HCT116 (cell line): ENCODE measurements around the gene MCC. TPM values are rescaled to one million over a fixed set of nuclear protein-coding genes. Genes with fewer than 3 reads are reported as not detected.

Experiments
- ATAC-seq: fragments of 200-7000 bp; cut with Tn5 transposase; 2 replicates; pipeline ENCODE4 v1.9.1; 2020; ENCODE audit warnings: mild to moderate bottlenecking, moderate library complexity
- BruUV-seq: library from RNA; stranded (reverse); fragments of 400-500 nt; replicated peaks from 2 replicates; lab custom pipeline; 2021; lab: Mats Ljungman, UMichigan
- CTCF ChIA-PET: fragments of 300-600 bp; sonication (Branson Sonifier 250); formaldehyde crosslinking; loops from one replicate; lab custom pipeline; 2021; ENCODE audit warnings: antibody characterized with exemption; lab: Charles Lee
- POLR2A ChIA-PET: fragments of 300-600, 350-600 bp; sonication (Branson Sonifier 250); formaldehyde crosslinking; loops from one replicate; lab custom pipeline; 2021; ENCODE audit warnings: antibody characterized with exemption; lab: Charles Lee
- RAD21 ChIA-PET, 2 experiments: fragments of 300-600 bp; sonication (Branson Sonifier 250); formaldehyde crosslinking; loops; one replicate each; lab custom pipeline; 2023; ENCODE audit warnings: low total read pairs in 2 of 2; ENCODE audit not compliant: uncharacterized antibody in 2 of 2, unreplicated experiment in 2 of 2, low non-redundant PET in 1 of 2; lab: Charles Lee
- DNase-seq: peaks from one replicate; pipeline ENCODE4 v3.0.0-alpha.2; 2010; ENCODE audit warnings: low read depth, low spot score
- H2AFZ ChIP-seq: fragments of 200-600 bp; shearing (Covaris generic), sonication (generic); 2 replicates; pipeline ENCODE4 v1.6.1; 2017; ENCODE audit warnings: low read depth, mixed run types, mixed read lengths, antibody characterized with exemption, low read length; ENCODE audit not compliant: poor library complexity, severe bottlenecking
- H3K27ac ChIP-seq: 2 replicates; pipeline ENCODE4 v1.5.1; 2012; ENCODE audit warnings: low read depth, low read length
- H3K27me3 ChIP-seq: fragments of 200-600 bp; sonication (generic); 2 replicates; pipeline ENCODE4 v1.6.1; 2016; ENCODE audit warnings: mixed run types, low read length, mixed read lengths; ENCODE audit not compliant: insufficient read depth
- H3K36me3 ChIP-seq, 2 experiments: fragments of 200-500 bp in 1 of 2; fragments of 200-600 bp in 1 of 2; sonication (Bioruptor generic) in 1 of 2; sonication (generic) in 1 of 2; 2 replicates each; pipeline versions ENCODE4 v1.5.1 to v1.6.1; 2014 to 2016; ENCODE audit warnings: low read length in 2 of 2, inconsistent platforms in 1 of 2, mixed read lengths in 1 of 2, mixed run types in 1 of 2; ENCODE audit not compliant: insufficient read depth in 2 of 2, control insufficient read depth in 1 of 2
- H3K4me1 ChIP-seq, 2 experiments: fragments of 200-600 bp in 1 of 2; sonication (generic) in 1 of 2; 2 replicates each; pipeline versions ENCODE4 v1.5.1 to v1.6.1; 2012 to 2017; ENCODE audit warnings: low read length in 2 of 2, inconsistent platforms in 1 of 2, mild to moderate bottlenecking in 1 of 2, mixed read lengths in 1 of 2, mixed run types in 1 of 2, moderate library complexity in 1 of 2; ENCODE audit not compliant: insufficient read depth in 2 of 2, control insufficient read depth in 1 of 2
- H3K4me2 ChIP-seq: fragments of 200-600 bp; sonication (generic); 2 replicates; pipeline ENCODE4 v1.6.1; 2017; ENCODE audit warnings: mixed run types, low read length, mixed read lengths
- H3K4me3 ChIP-seq, 2 experiments: fragments of 200-600 bp in 1 of 2; sonication (generic) in 1 of 2; replicated peaks in 1 of 2; 2 replicates each; pipeline ENCODE4 v1.5.1; 2011 to 2016; ENCODE audit warnings: low read length in 2 of 2, control low read depth in 1 of 2, low read depth in 1 of 2, mild to moderate bottlenecking in 1 of 2, mixed read lengths in 1 of 2, mixed run types in 1 of 2
- H3K79me2 ChIP-seq: fragments of 200-600 bp; sonication (generic); 2 replicates; pipeline ENCODE4 v1.6.1; 2017; ENCODE audit warnings: mild to moderate bottlenecking, mixed run types, low read length, moderate library complexity, mixed read lengths; ENCODE audit not compliant: insufficient read depth
- H3K9ac ChIP-seq: fragments of 200-600 bp; sonication (generic); 2 replicates; pipeline ENCODE4 v1.6.1; 2016; ENCODE audit warnings: low read length, mixed read lengths
- H3K9me2 ChIP-seq: fragments of 200-600 bp; sonication (generic), shearing (Covaris generic); 2 replicates; pipeline ENCODE4 v1.6.1; 2017; ENCODE audit warnings: mixed run types, mild to moderate bottlenecking, moderate library complexity; ENCODE audit not compliant: insufficient read depth
- H3K9me3 ChIP-seq, 2 experiments: fragments of 200-500 bp in 1 of 2; fragments of 200-600 bp in 1 of 2; sonication (Bioruptor generic) in 1 of 2; sonication (generic) in 1 of 2; 2 replicates each; pipeline ENCODE4 v1.6.1; 2014 to 2017; ENCODE audit warnings: low read length in 2 of 2, mixed read lengths in 2 of 2, inconsistent platforms in 1 of 2, low read depth in 1 of 2, mild to moderate bottlenecking in 1 of 2, mixed run types in 1 of 2, moderate library complexity in 1 of 2; ENCODE audit not compliant: control insufficient read depth in 1 of 2, insufficient read depth in 1 of 2
- H4K20me1 ChIP-seq: fragments of 200-600 bp; sonication (generic), shearing (Covaris generic); 2 replicates; pipeline ENCODE4 v1.6.1; 2017; ENCODE audit warnings: mixed run types, mild to moderate bottlenecking, moderate library complexity; ENCODE audit not compliant: insufficient read depth
- CBX3 ChIP-seq: IDR thresholded peaks from 2 replicates; pipeline ENCODE4 v1.6.1; 2012; ENCODE audit warnings: low read depth
- CEBPB ChIP-seq: IDR thresholded peaks from 2 replicates; pipeline ENCODE4 v1.6.1; 2012; ENCODE audit warnings: low read depth
- EGR1 ChIP-seq: IDR thresholded peaks from 2 replicates; pipeline ENCODE4 v1.6.1; 2012; ENCODE audit warnings: low read depth
- ELF1 ChIP-seq: IDR thresholded peaks from 2 replicates; pipeline ENCODE4 v1.6.1; 2012; ENCODE audit warnings: low read depth, borderline replicate concordance
- EZH2 ChIP-seq: fragments of 200-600 bp; sonication (generic); IDR thresholded peaks from 2 replicates; pipeline ENCODE4 v1.6.1; 2017; ENCODE audit warnings: antibody characterized with exemption, mixed run types
- FOSL1 ChIP-seq: IDR thresholded peaks from 2 replicates; pipeline ENCODE4 v1.6.1; 2012; ENCODE audit warnings: low read depth
- JUND ChIP-seq: IDR thresholded peaks from 2 replicates; pipeline ENCODE4 v1.6.1; 2012
- POLR2A ChIP-seq: IDR thresholded peaks from 2 replicates; pipeline ENCODE4 v1.7.0; 2011; ENCODE audit warnings: borderline replicate concordance; ENCODE audit not compliant: insufficient read depth, insufficient read length; ENCODE audit errors: extremely low read depth
- REST ChIP-seq: IDR thresholded peaks from 2 replicates; pipeline ENCODE4 v1.6.1; 2012; ENCODE audit warnings: low read depth
- SIN3A ChIP-seq: IDR thresholded peaks from 2 replicates; pipeline ENCODE4 v1.6.1; 2012; ENCODE audit warnings: low read depth
- SRF ChIP-seq: IDR thresholded peaks from 2 replicates; pipeline ENCODE4 v1.6.1; 2012; ENCODE audit warnings: low read depth
- TCF7L2 ChIP-seq: IDR thresholded peaks from 2 replicates; pipeline ENCODE4 v1.7.0; 2011; ENCODE audit warnings: borderline replicate concordance, inconsistent platforms; ENCODE audit not compliant: insufficient read depth, insufficient read length; ENCODE audit errors: extremely low read depth
- YY1 ChIP-seq: IDR thresholded peaks from 2 replicates; pipeline ENCODE4 v1.6.1; 2011; ENCODE audit warnings: low read length, low read depth, moderate library complexity, mild to moderate bottlenecking; ENCODE audit not compliant: insufficient replicate concordance; ENCODE audit errors: extremely low read depth
- ZFX ChIP-seq: fragments of 450-650 bp; IDR thresholded peaks from 2 replicates; pipeline ENCODE4 v1.6.1; 2017
- ZNF274 ChIP-seq: fragments of 200-500 bp; sonication (Bioruptor generic); IDR thresholded peaks from 2 replicates; pipeline ENCODE4 v1.6.1; 2014; ENCODE audit warnings: mild to moderate bottlenecking, low read depth, low read length, inconsistent platforms
- intact Hi-C: fragments of 100-400 bp; cut with micrococcal nuclease; formaldehyde crosslinking; loops from 2 replicates; pipeline ENCODE4 v1.10.0; 2022
- total RNA-seq: library from RNA; stranded (reverse); gene quantifications from one replicate; pipeline ENCODE4 v1.2.1, GENCODE V29; 2021; ENCODE audit not compliant: unreplicated experiment
- TF ChIP-seq, protein P1 (sequence below): IDR thresholded peaks from 2 replicates; pipeline ENCODE4 v1.6.1; 2012

Gene MCC
- total RNA-seq, 1 experiment from 2014 or later, result 20.1 TPM

- Histone ChIP-seq H3K27ac (no peak overlapping the region), H3K79me2 (no peaks in the 10 kb centered on the region), H3K4me2 (no peak overlapping the region), H2AFZ (no peak overlapping the region), H3K27me3 (no peaks in the 10 kb centered on the region), H4K20me1 (no peaks in the 10 kb centered on the region), H3K9me2 (no peaks in the 10 kb centered on the region), H3K36me3 (0 out of 4 replicates have a peak, but pooled peaks cover 0 to 4% of the 10 kb centered on the region in 2 experiments), H3K9ac (no peak overlapping the region), H3K4me3 (no peak overlapping the region), H3K9me3 (no peaks in the 10 kb centered on the region), H3K4me1 (peaks cover 6 to 19% of the 10 kb centered on the region in 2 experiments; a peak in 3 of 4 replicates)
- CTCF ChIA-PET, result no interaction called here
- RAD21 ChIA-PET, result no interaction called here
- no peak for TF ChIP-seq FOSL1
- TF ChIP-seq, protein P1, sequence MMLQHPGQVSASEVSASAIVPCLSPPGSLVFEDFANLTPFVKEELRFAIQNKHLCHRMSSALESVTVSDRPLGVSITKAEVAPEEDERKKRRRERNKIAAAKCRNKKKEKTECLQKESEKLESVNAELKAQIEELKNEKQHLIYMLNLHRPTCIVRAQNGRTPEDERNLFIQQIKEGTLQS, result no peak
- TF ChIP-seq CEBPB, result no peak
- TF ChIP-seq POLR2A, result no peak
- no peak for TF ChIP-seq EGR1
- no peak for TF ChIP-seq ELF1
- TF ChIP-seq TCF7L2, result no peak
- TF ChIP-seq SRF, result no peak
- TF ChIP-seq ZFX, result no peak
- no peak for TF ChIP-seq SIN3A
- intact Hi-C loops, result no loop called here
- POLR2A ChIA-PET, result no interaction called here
- no peak for ATAC-seq
- no peak for DNase-seq
- no TSS peak for BruUV-seq
Measured at GRCh38 chr5:113050721-113051382, 437.4 kb downstream of the MCC start.

DNA sequence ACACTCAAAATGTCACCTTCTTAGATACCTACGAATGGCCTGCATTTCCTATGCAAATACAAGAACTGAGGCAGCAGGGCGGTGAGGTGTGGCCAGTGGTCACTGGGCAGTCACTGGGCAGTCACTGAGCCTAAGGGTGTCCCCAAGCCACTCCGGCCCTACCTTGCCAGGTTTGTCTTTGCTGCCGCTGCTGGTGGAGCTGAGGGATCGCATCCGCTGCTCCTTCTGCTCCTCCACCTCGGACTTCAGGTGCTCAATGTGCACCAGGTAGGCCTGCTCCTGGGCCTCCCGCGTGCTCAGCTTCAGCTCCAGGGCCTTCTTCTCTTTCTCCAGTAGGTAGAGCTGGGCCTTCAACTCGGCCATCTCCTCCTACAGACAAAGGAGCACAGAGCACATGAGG is 439.3 kb downstream of the MCC start:
- Histone ChIP-seq H3K4me3 (no peak overlapping the region), H3K9me3 (no peaks in the 10 kb centered on the region), H3K27me3 (no peaks in the 10 kb centered on the region), H3K4me2 (no peak overlapping the region), H3K4me1 (peaks cover 6 to 19% of the 10 kb centered on the region in 2 experiments; a peak in 3 of 4 replicates), H3K27ac (no peak overlapping the region), H3K36me3 (0 out of 4 replicates have a peak, but pooled peaks cover 0 to 4% of the 10 kb centered on the region in 2 experiments), H3K79me2 (no peaks in the 10 kb centered on the region), H4K20me1 (no peaks in the 10 kb centered on the region), H2AFZ (no peak overlapping the region), H3K9ac (no peak overlapping the region), H3K9me2 (no peaks in the 10 kb centered on the region)
- no peak for ATAC-seq
- ChIA-PET RAD21 (no interaction called here), POLR2A (no interaction called here), CTCF (no interaction called here)
- intact Hi-C loops, result no loop called here
- no peak for DNase-seq
- BruUV-seq, result no TSS peak
- TF ChIP-seq EZH2 (no peak), EGR1 (no peak), ZFX (no peak), TCF7L2 (no peak), REST (no peak), YY1 (no peak), JUND (no peak), CBX3 (no peak), CEBPB (no peak), ELF1 (no peak), POLR2A (no peak), ZNF274 (no peak), SRF (no peak)
